HepG2 (cell line): ENCODE measurements around the gene CASP6. TPM values are rescaled to one million over a fixed set of nuclear protein-coding genes. Genes with fewer than 3 reads are reported as not detected.

Experiments used
- E2F1 ChIP-seq: sonication (generic); formaldehyde crosslinking; IDR thresholded peaks from 2 replicates; pipeline ENCODE4 v1.5.0; 2020; ENCODE audit warnings: missing genetic modification reagents
- ESRRA ChIP-seq: sonication (generic); formaldehyde crosslinking; IDR thresholded peaks from 2 replicates; pipeline ENCODE4 v1.5.1; 2020; ENCODE audit warnings: mild to moderate bottlenecking, low read depth, missing genetic modification reagents
- JUNB ChIP-seq: sonication (generic); formaldehyde crosslinking; IDR thresholded peaks from 2 replicates; pipeline ENCODE4 v1.8.0; 2022; ENCODE audit warnings: missing genetic modification reagents, mild to moderate bottlenecking, borderline replicate concordance
- KLF12 ChIP-seq: sonication (generic); formaldehyde crosslinking; IDR thresholded peaks from 2 replicates; pipeline ENCODE4 v1.4.0; 2020; ENCODE audit warnings: missing genetic modification reagents, borderline replicate concordance
- MED8 ChIP-seq: sonication (generic); formaldehyde crosslinking; IDR thresholded peaks from 2 replicates; pipeline ENCODE4 v1.8.1; 2023; ENCODE audit warnings: mild to moderate bottlenecking, missing genetic modification reagents; ENCODE audit not compliant: insufficient replicate concordance
- NPAS2 ChIP-seq: sonication (generic); formaldehyde crosslinking; IDR thresholded peaks from 2 replicates; pipeline ENCODE4 v1.8.0; 2022; ENCODE audit warnings: mild to moderate bottlenecking, missing genetic modification reagents, borderline replicate concordance
- PRDM10 ChIP-seq: sonication (generic); formaldehyde crosslinking; IDR thresholded peaks from 2 replicates; pipeline ENCODE4 v1.4.0; 2020; ENCODE audit warnings: low read depth, missing genetic modification reagents
- PRDM15 ChIP-seq: sonication (generic); formaldehyde crosslinking; IDR thresholded peaks from 2 replicates; pipeline ENCODE4 v1.4.0; 2020; ENCODE audit warnings: missing genetic modification reagents
- TAF15 ChIP-seq: fragments of 200-400 bp; formaldehyde crosslinking; IDR thresholded peaks from one replicate; pipeline ENCODE4 v1.6.1; 2018; ENCODE audit warnings: mild to moderate bottlenecking, low read depth, low read length; ENCODE audit not compliant: poor library complexity, severe bottlenecking
- ZNF552 ChIP-seq: sonication (generic); formaldehyde crosslinking; IDR thresholded peaks from 2 replicates; pipeline ENCODE4 v1.9.0; 2022; ENCODE audit warnings: missing genetic modification reagents, mild to moderate bottlenecking, borderline replicate concordance
- ZNF598 ChIP-seq: sonication (generic); formaldehyde crosslinking; IDR thresholded peaks from 2 replicates; pipeline ENCODE4 v1.5.1; 2020; ENCODE audit warnings: mild to moderate bottlenecking, missing genetic modification reagents, borderline replicate concordance
- ZNF652 ChIP-seq: IDR thresholded peaks from 2 replicates; pipeline ENCODE4 v1.6.1; 2016; ENCODE audit warnings: low read depth, borderline replicate concordance
- ZNF672 ChIP-seq: sonication (generic); formaldehyde crosslinking; IDR thresholded peaks from 2 replicates; pipeline ENCODE4 v1.8.1; 2022; ENCODE audit warnings: missing genetic modification reagents
- ZNF746 ChIP-seq: sonication (generic); formaldehyde crosslinking; IDR thresholded peaks from 2 replicates; pipeline ENCODE4 v1.8.0; 2022; ENCODE audit warnings: mild to moderate bottlenecking, missing genetic modification reagents
- ZNF83 ChIP-seq: sonication (generic); formaldehyde crosslinking; IDR thresholded peaks from 2 replicates; pipeline ENCODE4 v1.4.0; 2020; ENCODE audit warnings: missing genetic modification reagents, mild to moderate bottlenecking, borderline replicate concordance
- ZSCAN20 ChIP-seq: sonication (generic); formaldehyde crosslinking; IDR thresholded peaks from 2 replicates; pipeline ENCODE4 v1.4.0; 2020; ENCODE audit warnings: missing genetic modification reagents, mild to moderate bottlenecking, borderline replicate concordance
- polyA plus RNA-seq, 8 experiments: library from polyadenylated mRNA; depleted of rRNA in 3 of 8; stranded (reverse) in 7 of 8; unstranded in 1 of 8; fragments of >200 nt; fragmentation: Illumina TruSeq in 4 of 8; extraction: Trizol in 4 of 8; gene quantifications; 2 replicates each; pipeline versions ENCODE4 v1.2.1 to v1.2.3, GENCODE V29; 2011 to 2016; ENCODE audit warnings: low read depth in 4 of 8, missing spikeins in 1 of 8, mixed read lengths in 1 of 8; ENCODE audit not compliant: insufficient read depth in 1 of 8
- total RNA-seq, 5 experiments: library from RNA; depleted of rRNA; stranded (reverse); fragments of >200 nt; fragmentation: Illumina TruSeq; extraction: Trizol; gene quantifications; 2 replicates each; pipeline ENCODE4 v1.2.3, GENCODE V29; 2016; ENCODE audit warnings: low read depth in 1 of 5
- TF ChIP-seq, protein P1 (sequence below): sonication (generic); formaldehyde crosslinking; IDR thresholded peaks from 2 replicates; pipeline ENCODE4 v1.9.0; 2022; ENCODE audit warnings: low read depth, missing genetic modification reagents

Gene CASP6
- total and polyA plus RNA-seq, 2 of the 13 experiments (the other 11 are each of a cell fraction or from before 2014, with no cell fraction given), result 19.7 to 34.6 TPM

DNA sequence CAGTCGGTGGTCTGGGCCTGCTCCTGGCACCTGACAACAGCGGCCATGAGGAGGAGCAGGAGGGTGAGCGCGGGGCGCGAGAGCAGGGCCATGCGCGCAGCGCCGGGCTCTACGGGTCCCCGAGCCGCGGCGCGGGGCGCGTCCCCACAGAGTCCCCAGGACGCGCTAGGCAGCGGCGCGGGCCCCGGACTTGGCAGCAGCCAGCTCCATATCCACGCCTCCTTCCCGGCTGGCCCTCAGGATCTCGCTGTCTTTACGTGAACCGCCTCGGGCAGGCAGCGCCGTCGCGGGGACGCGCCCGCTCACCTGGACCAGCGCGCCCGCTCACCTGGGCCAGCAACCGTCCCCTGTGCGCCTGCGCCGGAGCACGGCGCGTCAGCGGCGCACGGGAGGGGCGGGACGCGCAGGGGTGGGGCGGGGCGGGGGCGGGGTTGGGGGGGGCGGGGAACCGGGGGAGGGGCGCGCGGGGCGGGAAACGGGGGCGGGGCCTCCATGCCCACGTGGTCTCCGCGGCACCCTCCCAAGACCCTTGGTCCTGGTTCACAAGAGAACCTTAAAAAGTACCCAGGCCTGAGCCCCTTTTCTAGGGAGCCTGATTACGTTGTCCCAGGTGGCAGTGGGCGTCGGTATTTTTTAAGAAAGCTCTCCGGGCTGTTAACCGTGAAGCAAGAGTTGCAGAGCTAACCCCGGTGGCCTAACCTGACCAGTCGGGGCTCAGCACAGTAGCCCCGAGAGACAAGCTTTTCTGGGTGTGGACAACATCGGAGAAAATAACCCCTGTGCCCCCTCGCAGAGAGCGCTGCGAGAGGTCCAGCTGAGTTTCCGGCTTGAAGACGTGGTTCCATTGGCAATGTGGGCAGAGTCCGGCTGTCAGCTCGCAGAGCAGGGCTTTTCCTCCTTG lies 26.7 kb upstream of the CASP6 start, which contains the start of gene PLA2G12A (continued):
- TF ChIP-seq ZNF598 (CRISPR knock-in tag), result peak; percentile 58; the same call in 1 of the 2 replicates
- no peak for TF ChIP-seq KLF12 (CRISPR knock-in tag)
- TF ChIP-seq ZSCAN20, result no peak
- peak; percentile 88; the same call in 1 of the 2 replicates for TF ChIP-seq ZNF83 (CRISPR knock-in tag)
- TF ChIP-seq ZNF746 (CRISPR knock-in tag), result no peak
- TF ChIP-seq ZNF552 (CRISPR knock-in tag), result no peak
- TF ChIP-seq JUNB (CRISPR knock-in tag), result no peak
- TF ChIP-seq ESRRA, result no peak
- TF ChIP-seq E2F1 (CRISPR knock-in tag), result peak; percentile 35; the same call in 1 of the 2 replicates
- TF ChIP-seq MED8 (CRISPR knock-in tag), result no peak
- TF ChIP-seq TAF15, result peak; percentile 82
- TF ChIP-seq, protein P1, sequence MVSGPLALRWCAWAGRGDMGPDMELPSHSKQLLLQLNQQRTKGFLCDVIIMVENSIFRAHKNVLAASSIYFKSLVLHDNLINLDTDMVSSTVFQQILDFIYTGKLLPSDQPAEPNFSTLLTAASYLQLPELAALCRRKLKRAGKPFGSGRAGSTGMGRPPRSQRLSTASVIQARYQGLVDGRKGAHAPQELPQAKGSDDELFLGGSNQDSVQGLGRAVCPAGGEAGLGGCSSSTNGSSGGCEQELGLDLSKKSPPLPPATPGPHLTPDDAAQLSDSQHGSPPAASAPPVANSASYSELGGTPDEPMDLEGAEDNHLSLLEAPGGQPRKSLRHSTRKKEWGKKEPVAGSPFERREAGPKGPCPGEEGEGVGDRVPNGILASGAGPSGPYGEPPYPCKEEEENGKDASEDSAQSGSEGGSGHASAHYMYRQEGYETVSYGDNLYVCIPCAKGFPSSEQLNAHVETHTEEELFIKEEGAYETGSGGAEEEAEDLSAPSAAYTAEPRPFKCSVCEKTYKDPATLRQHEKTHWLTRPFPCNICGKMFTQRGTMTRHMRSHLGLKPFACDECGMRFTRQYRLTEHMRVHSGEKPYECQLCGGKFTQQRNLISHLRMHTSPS, result no peak
- peak; percentile 27; the same call in 1 of the 2 replicates for TF ChIP-seq ZNF672 (CRISPR knock-in tag)
- TF ChIP-seq NPAS2 (CRISPR knock-in tag), result no peak
- TF ChIP-seq PRDM10 (CRISPR knock-in tag), result no peak
- no peak for TF ChIP-seq PRDM15 (CRISPR knock-in tag)
- TF ChIP-seq ZNF652 (CRISPR knock-in tag), result no peak
